ENCODE data around the gene EFNB2. TPM values are rescaled to one million over a fixed set of nuclear protein-coding genes. Genes with fewer than 3 reads are reported as not detected.

Gene EFNB2
- total RNA-seq, 4 donors from 2014 or later: 17.1 to 45.4 (median 28.3) TPM

DNA sequence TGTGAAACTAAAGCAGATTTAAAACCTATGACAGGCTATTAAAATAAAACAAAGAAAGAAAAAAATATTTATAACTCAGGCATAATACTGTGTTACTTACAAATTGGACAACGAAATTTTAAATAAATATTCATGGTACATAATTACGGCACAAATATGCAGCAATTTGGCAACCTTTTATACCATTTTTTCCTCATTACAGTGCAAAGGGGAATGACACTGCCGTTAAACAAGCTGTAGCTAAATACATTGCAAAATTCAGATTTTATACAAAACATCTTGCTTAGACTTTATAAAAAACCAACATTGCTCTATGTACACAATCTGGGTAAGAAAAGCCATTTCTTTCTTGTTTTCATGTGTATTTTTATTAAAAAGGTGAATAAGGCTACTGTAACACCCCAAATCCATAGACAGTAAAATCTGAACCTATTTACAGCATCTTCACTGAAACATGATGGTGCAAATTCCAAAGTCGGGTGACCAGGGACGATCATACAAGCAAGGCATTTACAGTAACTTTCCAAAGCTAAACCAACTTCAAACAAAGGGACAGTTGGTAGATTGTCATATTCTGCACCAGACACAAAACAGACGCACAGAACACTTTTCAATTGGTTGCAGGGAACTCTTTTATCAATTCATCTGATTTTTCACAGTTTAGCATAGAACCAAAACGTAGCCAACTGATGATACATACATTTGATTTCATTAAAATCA is 45.5 kb downstream of the EFNB2 start:
- Histone ChIP-seq H3K36me3 (peaks cover 38% of the 10 kb centered on the region), H3K9me3 (no peaks in the 10 kb centered on the region), H3K27ac (no peak overlapping the region), H3K4me3 (no peak overlapping the region), H3K27me3 (no peaks in the 10 kb centered on the region), H3K4me1 (no peaks in the 10 kb centered on the region)
- no peak for TF ChIP-seq EP300 (IDR thresholded peaks at IDR 0.05)
- no peak for TF ChIP-seq POLR2AphosphoS5 (IDR thresholded peaks at IDR 0.05)
- no peak for TF ChIP-seq POLR2A (IDR thresholded peaks at IDR 0.05)
- TF ChIP-seq, protein P1, sequence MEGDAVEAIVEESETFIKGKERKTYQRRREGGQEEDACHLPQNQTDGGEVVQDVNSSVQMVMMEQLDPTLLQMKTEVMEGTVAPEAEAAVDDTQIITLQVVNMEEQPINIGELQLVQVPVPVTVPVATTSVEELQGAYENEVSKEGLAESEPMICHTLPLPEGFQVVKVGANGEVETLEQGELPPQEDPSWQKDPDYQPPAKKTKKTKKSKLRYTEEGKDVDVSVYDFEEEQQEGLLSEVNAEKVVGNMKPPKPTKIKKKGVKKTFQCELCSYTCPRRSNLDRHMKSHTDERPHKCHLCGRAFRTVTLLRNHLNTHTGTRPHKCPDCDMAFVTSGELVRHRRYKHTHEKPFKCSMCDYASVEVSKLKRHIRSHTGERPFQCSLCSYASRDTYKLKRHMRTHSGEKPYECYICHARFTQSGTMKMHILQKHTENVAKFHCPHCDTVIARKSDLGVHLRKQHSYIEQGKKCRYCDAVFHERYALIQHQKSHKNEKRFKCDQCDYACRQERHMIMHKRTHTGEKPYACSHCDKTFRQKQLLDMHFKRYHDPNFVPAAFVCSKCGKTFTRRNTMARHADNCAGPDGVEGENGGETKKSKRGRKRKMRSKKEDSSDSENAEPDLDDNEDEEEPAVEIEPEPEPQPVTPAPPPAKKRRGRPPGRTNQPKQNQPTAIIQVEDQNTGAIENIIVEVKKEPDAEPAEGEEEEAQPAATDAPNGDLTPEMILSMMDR (IDR thresholded peaks at IDR 0.05): no peak
- WGBS: 75% methylated on average over 7 of the region's 7 CpGs
- DNase-seq (ENCODE audit: low spot score in 2 of 2): no peak

DNA sequence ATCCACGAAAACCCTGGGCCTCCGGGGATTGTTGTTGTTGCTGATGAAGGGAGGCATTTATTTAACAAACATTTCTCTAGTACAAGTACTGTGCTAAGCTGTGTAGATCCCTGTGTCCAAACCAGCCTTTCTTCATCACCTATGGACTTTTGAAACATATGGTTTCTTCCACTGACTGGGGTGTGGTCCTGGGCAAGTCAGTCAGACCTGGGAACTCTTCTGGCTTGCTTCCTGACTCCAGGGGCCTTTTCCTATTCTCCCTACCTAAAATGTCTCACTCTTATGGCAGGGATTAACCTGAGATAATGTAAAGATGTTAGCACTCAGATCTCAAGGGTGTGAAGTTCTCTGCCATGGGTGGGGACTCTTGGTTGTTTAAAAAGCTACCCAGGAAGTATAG is 46.8 kb downstream of the EFNB2 start:
- DNase-seq (ENCODE audit: low spot score in 2 of 2): no peak
- 88% methylated on average over 2 of the region's 2 CpGs for WGBS
- no peak overlapping the region for H3K27ac ChIP-seq
- H3K27me3 ChIP-seq: no peaks in the 10 kb centered on the region
- H3K4me3 ChIP-seq: no peak overlapping the region
- H3K4me1 ChIP-seq: peaks cover 9% of the 10 kb centered on the region
- no peaks in the 10 kb centered on the region for H3K9me3 ChIP-seq
- peaks cover 28% of the 10 kb centered on the region for H3K36me3 ChIP-seq
- no peak for TF ChIP-seq POLR2A (IDR thresholded peaks at IDR 0.05)
- TF ChIP-seq, protein P1 (IDR thresholded peaks at IDR 0.05): no peak
- no peak for TF ChIP-seq EP300 (IDR thresholded peaks at IDR 0.05)
- no peak for TF ChIP-seq POLR2AphosphoS5 (IDR thresholded peaks at IDR 0.05)

GRCh38 chr13:106488076-106488475 is 47.4 kb downstream of the EFNB2 start:
- no peak overlapping the region for H3K4me3 ChIP-seq
- H3K36me3 ChIP-seq: peaks cover 22% of the 10 kb centered on the region
- no peak for TF ChIP-seq POLR2AphosphoS5 (IDR thresholded peaks at IDR 0.05)
- no peak for TF ChIP-seq POLR2A (IDR thresholded peaks at IDR 0.05)
- no peak for TF ChIP-seq EP300 (IDR thresholded peaks at IDR 0.05)
- TF ChIP-seq, protein P1 (IDR thresholded peaks at IDR 0.05): no peak
- no peak overlapping the region for H3K27ac ChIP-seq
- peaks cover 9% of the 10 kb centered on the region for H3K4me1 ChIP-seq
- DNase-seq (ENCODE audit: low spot score in 2 of 2): no peak
- no peaks in the 10 kb centered on the region for H3K9me3 ChIP-seq
- 80% methylated on average over 8 of the region's 8 CpGs for WGBS
- no peaks in the 10 kb centered on the region for H3K27me3 ChIP-seq

GRCh38 chr13:106487129-106487528 is 48.3 kb downstream of the EFNB2 start:
- Histone ChIP-seq H3K27ac (no peak overlapping the region), H3K4me3 (no peak overlapping the region), H3K36me3 (peaks cover 12% of the 10 kb centered on the region), H3K27me3 (no peaks in the 10 kb centered on the region), H3K4me1 (peaks cover 9% of the 10 kb centered on the region), H3K9me3 (no peaks in the 10 kb centered on the region)
- no peak for DNase-seq (ENCODE audit: low spot score in 2 of 2)
- TF ChIP-seq, protein P1 (IDR thresholded peaks at IDR 0.05): no peak
- TF ChIP-seq POLR2A (IDR thresholded peaks at IDR 0.05): no peak
- TF ChIP-seq POLR2AphosphoS5 (IDR thresholded peaks at IDR 0.05): no peak
- no peak for TF ChIP-seq EP300 (IDR thresholded peaks at IDR 0.05)
- 92% methylated on average over 6 of the region's 6 CpGs for WGBS

DNA sequence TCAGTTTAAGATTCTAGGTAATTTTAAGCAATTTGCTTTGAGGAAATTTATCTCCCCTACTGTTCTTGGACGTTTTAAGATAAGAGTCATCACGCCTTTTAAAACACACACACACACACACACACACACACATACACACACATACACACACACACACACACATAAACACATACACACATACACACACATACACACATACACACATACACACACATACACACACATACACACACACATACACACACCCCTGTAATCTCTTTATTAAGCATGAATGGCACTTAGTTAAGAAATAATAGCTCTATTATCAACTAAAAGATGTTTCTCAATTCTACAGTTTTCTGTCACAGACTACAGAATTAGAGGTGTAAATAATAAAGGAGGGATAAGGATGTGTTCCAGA is 49.2 kb downstream of the EFNB2 start:
- DNase-seq (ENCODE audit: low spot score in 2 of 2): no peak
- 89% methylated on average over 2 of the region's 2 CpGs for WGBS

More for the DNA sequence above, 49.2 kb downstream of the EFNB2 start:
- TF ChIP-seq EP300 (IDR thresholded peaks at IDR 0.05) (no peak), POLR2AphosphoS5 (IDR thresholded peaks at IDR 0.05) (no peak), POLR2A (IDR thresholded peaks at IDR 0.05) (no peak)
- TF ChIP-seq, protein P1 (IDR thresholded peaks at IDR 0.05): no peak
- Histone ChIP-seq H3K4me3 (no peak overlapping the region), H3K4me1 (peaks cover 9% of the 10 kb centered on the region), H3K36me3 (peaks cover 4% of the 10 kb centered on the region), H3K27me3 (no peaks in the 10 kb centered on the region), H3K9me3 (no peaks in the 10 kb centered on the region), H3K27ac (no peak overlapping the region)
